H1 (cell line): ENCODE measurements around the gene BTBD16. TPM values are rescaled to one million over a fixed set of nuclear protein-coding genes. Genes with fewer than 3 reads are reported as not detected.

ENCODE experiments used
- CTCF ChIA-PET: fragments of 300-600 bp; sonication (Branson Sonifier 250); formaldehyde crosslinking; loops from one replicate; lab custom pipeline; 2021; ENCODE audit not compliant: partially characterized antibody; lab: Charles Lee
- POLR2A ChIA-PET: fragments of 300-600 bp; sonication (Branson Sonifier 250); formaldehyde crosslinking; loops from one replicate; lab custom pipeline; 2021; ENCODE audit warnings: inconsistent platforms; ENCODE audit not compliant: partially characterized antibody; lab: Charles Lee
- DNase-seq, 2 experiments: peaks; one replicate each; pipeline versions ENCODE4 v3.0.0 to v3.0.0-alpha.2; 2010 to 2022; ENCODE audit warnings: low spot score in 2 of 2, low read depth in 1 of 2, mixed read lengths in 1 of 2
- FAIRE-seq: peaks from 2 replicates; lab custom pipeline; 2011; peaks lifted over from hg19 to GRCh38; lab: Jason Lieb, UNC
- H2AFZ ChIP-seq: 2 replicates; pipeline ENCODE4 v1.8.1; 2012; ENCODE audit warnings: low read length, inconsistent platforms
- H2AK5ac ChIP-seq: 2 replicates; pipeline ENCODE4 v1.6.1; 2013; ENCODE audit warnings: low read depth, low read length
- H2BK120ac ChIP-seq: replicated peaks from 2 replicates; pipeline ENCODE3; 2013; ENCODE audit warnings: low read depth, low read length, inconsistent platforms
- H2BK12ac ChIP-seq: 2 replicates; pipeline ENCODE4 v1.6.1; 2013; ENCODE audit warnings: low read depth, low read length
- H2BK15ac ChIP-seq: 2 replicates; pipeline ENCODE4 v1.6.1; 2013; ENCODE audit warnings: low read length
- H2BK20ac ChIP-seq: 2 replicates; pipeline ENCODE4 v1.6.1; 2013; ENCODE audit warnings: low read length
- H2BK5ac ChIP-seq: 2 replicates; pipeline ENCODE4 v1.6.1; 2013; ENCODE audit warnings: low read depth, low read length
- H3K14ac ChIP-seq: 2 replicates; pipeline ENCODE4 v1.6.1; 2013; ENCODE audit warnings: inconsistent platforms; ENCODE audit not compliant: insufficient read length
- H3K18ac ChIP-seq: 2 replicates; pipeline ENCODE4 v1.6.1; 2013; ENCODE audit warnings: low read length; ENCODE audit errors: extremely low read depth
- H3K23ac ChIP-seq: 2 replicates; pipeline ENCODE4 v1.6.1; 2013; ENCODE audit warnings: inconsistent platforms; ENCODE audit not compliant: insufficient read length
- H3K23me2 ChIP-seq: 2 replicates; pipeline ENCODE4 v1.6.1; 2013; ENCODE audit warnings: low read depth, low read length
- H3K27ac ChIP-seq: 2 replicates; pipeline ENCODE4 v1.6.1; 2011; ENCODE audit warnings: low read depth, low read length, inconsistent platforms
- H3K27me3 ChIP-seq, 4 experiments: replicated peaks in 1 of 4; 1 replicate in 1 of 4; 2 replicates in 3 of 4; pipeline versions ENCODE4 v1.6.1 to v1.8.1; 2011 to 2013; ENCODE audit warnings: low read length in 3 of 4, mild to moderate bottlenecking in 3 of 4, inconsistent platforms in 2 of 4, mixed read lengths in 2 of 4, moderate library complexity in 1 of 4; ENCODE audit not compliant: control insufficient read depth in 3 of 4, insufficient read depth in 3 of 4; ENCODE audit errors: extremely low read depth in 1 of 4
- H3K36me3 ChIP-seq, 4 experiments: 2 replicates each; pipeline versions ENCODE4 v1.6.1 to v1.8.1; 2011 to 2013; ENCODE audit warnings: mild to moderate bottlenecking in 4 of 4, low read length in 3 of 4, moderate library complexity in 2 of 4, control low read depth in 1 of 4, inconsistent platforms in 1 of 4; ENCODE audit not compliant: insufficient read depth in 4 of 4, control insufficient read depth in 2 of 4
- H3K4ac ChIP-seq: replicated peaks from 2 replicates; pipeline ENCODE3; 2013; ENCODE audit warnings: low read length, low read depth, mixed read lengths, inconsistent platforms; ENCODE audit not compliant: insufficient read length
- H3K4me1 ChIP-seq, 4 experiments: replicated peaks in 1 of 4; 1 replicate in 1 of 4; 2 replicates in 3 of 4; pipeline versions ENCODE4 v1.6.1 to v1.8.1; 2011 to 2013; ENCODE audit warnings: low read length in 3 of 4, inconsistent platforms in 2 of 4, mixed read lengths in 1 of 4; ENCODE audit not compliant: insufficient read depth in 4 of 4, control insufficient read depth in 3 of 4
- H3K4me2 ChIP-seq, 2 experiments: 2 replicates each; pipeline versions ENCODE4 v1.6.1 to v1.8.1; 2011 to 2013; ENCODE audit warnings: low read depth in 2 of 2, low read length in 2 of 2, control low read depth in 1 of 2, inconsistent platforms in 1 of 2, mild to moderate bottlenecking in 1 of 2; ENCODE audit not compliant: insufficient read depth in 1 of 2
- H3K4me3 ChIP-seq, 4 experiments: fragments of 200-600, 300-600 bp in 1 of 4; sonication (generic), shearing (Covaris generic), sonication (Bioruptor Twin) in 1 of 4; 2 replicates each; pipeline versions ENCODE4 v1.5.1 to v1.8.1; 2011 to 2016; ENCODE audit warnings: low read length in 4 of 4, low read depth in 3 of 4, control low read depth in 2 of 4, inconsistent platforms in 2 of 4, mild to moderate bottlenecking in 2 of 4, mixed read lengths in 1 of 4, moderate library complexity in 1 of 4; ENCODE audit not compliant: insufficient read depth in 2 of 4; ENCODE audit errors: extremely low read depth in 1 of 4
- H3K56ac ChIP-seq: replicated peaks from 2 replicates; pipeline ENCODE3; 2013; ENCODE audit warnings: low read depth, mild to moderate bottlenecking, mixed read lengths, low read length, inconsistent platforms; ENCODE audit not compliant: insufficient read length
- H3K79me1 ChIP-seq: 2 replicates; pipeline ENCODE4 v1.6.1; 2013; ENCODE audit warnings: low read depth, low read length, control low read depth
- H3K79me2 ChIP-seq, 2 experiments: 2 replicates each; pipeline versions ENCODE4 v1.6.1 to v1.8.1; 2012 to 2013; ENCODE audit warnings: low read length in 2 of 2, mild to moderate bottlenecking in 2 of 2, inconsistent platforms in 1 of 2; ENCODE audit not compliant: insufficient read depth in 2 of 2, control insufficient read depth in 1 of 2
- H3K9ac ChIP-seq, 4 experiments: replicated peaks in 1 of 4; 1 replicate in 1 of 4; 2 replicates in 3 of 4; pipeline versions ENCODE4 v1.6.1 to v1.8.1; 2011 to 2013; ENCODE audit warnings: low read depth in 3 of 4, low read length in 3 of 4, control low read depth in 2 of 4, mild to moderate bottlenecking in 2 of 4, moderate library complexity in 2 of 4, inconsistent platforms in 1 of 4; ENCODE audit errors: extremely low read depth in 1 of 4
- H3K9me3 ChIP-seq, 2 experiments: 2 replicates each; pipeline versions ENCODE4 v1.6.1 to v1.8.1; 2012 to 2013; ENCODE audit warnings: mild to moderate bottlenecking in 2 of 2, moderate library complexity in 2 of 2, control low read depth in 1 of 2, inconsistent platforms in 1 of 2, low read depth in 1 of 2, low read length in 1 of 2, mixed read lengths in 1 of 2; ENCODE audit not compliant: insufficient read depth in 2 of 2
- H4K20me1 ChIP-seq, 2 experiments: replicated peaks in 1 of 2; 2 replicates each; pipeline versions ENCODE3 to v1.8.1; 2011 to 2013; ENCODE audit warnings: inconsistent platforms in 2 of 2, low read length in 2 of 2, mild to moderate bottlenecking in 1 of 2; ENCODE audit not compliant: insufficient read depth in 2 of 2, control insufficient read depth in 1 of 2
- H4K5ac ChIP-seq: 2 replicates; pipeline ENCODE4 v1.6.1; 2013; ENCODE audit warnings: low read length, low read depth, mixed read lengths, inconsistent platforms; ENCODE audit not compliant: insufficient read length
- H4K8ac ChIP-seq: 2 replicates; pipeline ENCODE4 v1.8.0; 2013; ENCODE audit warnings: mild to moderate bottlenecking, moderate library complexity, low read length, inconsistent platforms; ENCODE audit not compliant: insufficient read depth; ENCODE audit errors: extremely low read depth
- H4K91ac ChIP-seq: replicated peaks from 2 replicates; pipeline ENCODE3; 2013; ENCODE audit warnings: low read length, mixed read lengths, inconsistent platforms; ENCODE audit not compliant: insufficient read length
- CEBPB ChIP-seq: IDR thresholded peaks from 2 replicates; pipeline ENCODE4 v1.6.1; 2012; ENCODE audit warnings: low read depth, low read length
- MAX ChIP-seq: IDR thresholded peaks from 2 replicates; pipeline ENCODE4 v1.6.1; 2012; ENCODE audit warnings: inconsistent platforms
- WGBS, 2 experiments: shearing (Covaris generic) in 1 of 2; methylation state at CpG; one replicate each; pipeline versions ENCODE4 v1.1.6 to v1.1.7; 2013 to 2015; ENCODE audit warnings: low lambda C conversion rate in 2 of 2, mixed read lengths in 2 of 2, inconsistent platforms in 1 of 2, low coverage in 1 of 2, missing lambda C conversion rate in 1 of 2; ENCODE audit not compliant: insufficient replicate concordance in 2 of 2, insufficient coverage in 1 of 2, insufficient read length in 1 of 2; ENCODE audit errors: extremely low coverage in 1 of 2, missing lambda C conversion rate in 1 of 2; 5-methylcytosine and 5-hydroxymethylcytosine counted together
- polyA plus RNA-seq, 7 experiments: library from polyadenylated mRNA; depleted of rRNA in 3 of 7; stranded (reverse) in 5 of 7; unstranded in 2 of 7; fragments of >200 nt in 5 of 7; fragments of 200-250 nt in 2 of 7; gene quantifications; 1 replicate in 5 of 7; 2 replicates in 1 of 7; 4 replicates in 1 of 7; pipeline versions ENCODE4 v1.2.1 to v1.2.3, GENCODE V29; 2011 to 2013; ENCODE audit warnings: missing spikeins in 2 of 7, mixed read lengths in 2 of 7
- total RNA-seq: library from RNA; stranded (reverse); fragmentation: NEBNext Ultra II Directional; extraction: Animal tissue kit (Norgen Biotek cat#: 25700); gene quantifications from 2 replicates; pipeline ENCODE4 v1.2.1, GENCODE V29; 2021
- TF ChIP-seq, protein P1 (sequence below): IDR thresholded peaks from 2 replicates; pipeline ENCODE4 v1.6.1; 2011; ENCODE audit warnings: low read length, improper control_type of control experiment

Gene BTBD16
- total and polyA plus RNA-seq, 2 of the 8 experiments (the other 6 are each of a cell fraction or from before 2014, with no cell fraction given) = 0.05 TPM; not detected in 1

- no peak overlapping the region for H3K9ac ChIP-seq
- no peaks in the 10 kb centered on the region for H3K27me3 ChIP-seq
- WGBS, 2 experiments = 91% methylated on average over 16 of the region's 16 CpGs; no CpG with 5 or more reads in 1 of the 2 experiments
- H3K18ac ChIP-seq = no peak overlapping the region
- no peak overlapping the region; the same call in 1 of the 2 replicates for H2BK12ac ChIP-seq
- H3K36me3 ChIP-seq = no peaks in the 10 kb centered on the region
- no peak overlapping the region for H2AFZ ChIP-seq
- H3K79me2 ChIP-seq = no peaks in the 10 kb centered on the region
- FAIRE-seq (no peak), DNase-seq (no peak)
- no peak overlapping the region for H2AK5ac ChIP-seq
- no peak overlapping the region for H3K4me3 ChIP-seq
- no peak overlapping the region for H4K5ac ChIP-seq
- H2BK5ac ChIP-seq = no peak overlapping the region
- H3K79me1 ChIP-seq = no peaks in the 10 kb centered on the region
- no peak overlapping the region for H2BK120ac ChIP-seq
- H3K9me3 ChIP-seq = no peaks in the 10 kb centered on the region
- CTCF ChIA-PET = interaction anchor here (1.0 to 1.7 kb wide), 2 partner anchors 8 to 37 kb away, joined by 3 to 4 read pairs; no protein-coding TSS in a partner anchor
- H3K4ac ChIP-seq = no peak overlapping the region
- H3K27ac ChIP-seq = no peak overlapping the region
- H3K4me1 ChIP-seq = peaks cover 0 to 5% (median 3%) of the 10 kb centered on the region in 4 experiments; a peak in 5 of 7 replicates
- TF ChIP-seq MAX (no peak), CEBPB (no peak)
- TF ChIP-seq, protein P1, sequence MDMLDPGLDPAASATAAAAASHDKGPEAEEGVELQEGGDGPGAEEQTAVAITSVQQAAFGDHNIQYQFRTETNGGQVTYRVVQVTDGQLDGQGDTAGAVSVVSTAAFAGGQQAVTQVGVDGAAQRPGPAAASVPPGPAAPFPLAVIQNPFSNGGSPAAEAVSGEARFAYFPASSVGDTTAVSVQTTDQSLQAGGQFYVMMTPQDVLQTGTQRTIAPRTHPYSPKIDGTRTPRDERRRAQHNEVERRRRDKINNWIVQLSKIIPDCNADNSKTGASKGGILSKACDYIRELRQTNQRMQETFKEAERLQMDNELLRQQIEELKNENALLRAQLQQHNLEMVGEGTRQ = no peak
- no peak overlapping the region for H3K56ac ChIP-seq
- H3K23me2 ChIP-seq = no peaks in the 10 kb centered on the region
- no peak overlapping the region for H4K8ac ChIP-seq
- no peak overlapping the region for H2BK20ac ChIP-seq
- H2BK15ac ChIP-seq = no peak overlapping the region
- POLR2A ChIA-PET = no interaction called here
- no peaks in the 10 kb centered on the region for H4K20me1 ChIP-seq
- no peak overlapping the region for H3K14ac ChIP-seq
- H4K91ac ChIP-seq = no peak overlapping the region
- H3K23ac ChIP-seq = no peak overlapping the region
- no peak overlapping the region for H3K4me2 ChIP-seq
These were observed 60.7 kb downstream of the BTBD16 start for GRCh38 chr10:122331615-122332446.
